Thymus (tissue), 11 donors: ENCODE results near the gene TNRC6A. TPM values are rescaled to one million over a fixed set of nuclear protein-coding genes. Genes with fewer than 3 reads are reported as not detected.
"Not testable (repeated sequence)": the region's sequence is repeated elsewhere in the genome, so short reads cannot be mapped to it uniquely, and the experiment has no call there.

Source experiments
- DNase-seq, 9 donors: peaks; one replicate each; pipeline ENCODE4 v3.0.0-alpha.2; 2013; ENCODE audit warnings: low spot score in 9 of 9, low read depth in 6 of 9, missing footprints in 1 of 9
- H3K27ac ChIP-seq, 2 donors: one replicate each; pipeline ENCODE4 v1.5.1; 2013; ENCODE audit warnings: control low read depth in 1 of 2, low read depth in 1 of 2, low read length in 1 of 2, mild to moderate bottlenecking in 1 of 2, moderate library complexity in 1 of 2
- H3K27me3 ChIP-seq, 2 donors: one replicate each; pipeline ENCODE4 v1.5.1; 2013; ENCODE audit warnings: low read length in 1 of 2; ENCODE audit not compliant: control insufficient read depth in 2 of 2, insufficient read depth in 1 of 2
- H3K36me3 ChIP-seq, 2 donors: one replicate each; pipeline ENCODE4 v1.5.1; 2013; ENCODE audit warnings: low read length in 1 of 2, mild to moderate bottlenecking in 1 of 2, moderate library complexity in 1 of 2; ENCODE audit not compliant: control insufficient read depth in 2 of 2, insufficient read depth in 2 of 2
- H3K4me1 ChIP-seq, 2 donors: one replicate each; pipeline ENCODE4 v1.5.1; 2013; ENCODE audit warnings: low read length in 2 of 2; ENCODE audit not compliant: control insufficient read depth in 2 of 2, insufficient read depth in 2 of 2
- H3K4me3 ChIP-seq, 2 donors: one replicate each; pipeline ENCODE4 v1.5.1; 2013; ENCODE audit warnings: low read length in 2 of 2, control low read depth in 1 of 2, mild to moderate bottlenecking in 1 of 2
- H3K9me3 ChIP-seq, 2 donors: one replicate each; pipeline ENCODE4 v1.5.1; 2013; ENCODE audit warnings: low read length in 1 of 2, mild to moderate bottlenecking in 1 of 2; ENCODE audit not compliant: control insufficient read depth in 2 of 2, insufficient read depth in 1 of 2
- WGBS: extraction: QIAGEN DNeasy Blood & Tissue Kit; methylation state at CpG from one replicate; pipeline ENCODE4 v1.1.7; 2013; 5-methylcytosine and 5-hydroxymethylcytosine counted together
- polyA plus RNA-seq: library from polyadenylated mRNA; stranded (reverse); fragments of 200-250 nt; gene quantifications from one replicate; pipeline ENCODE4 v1.2.3, GENCODE V29; 2013
- total RNA-seq: library from RNA; stranded (reverse); fragments of 120-200 nt; gene quantifications from one replicate; pipeline ENCODE4 v1.2.4, GENCODE V29; 2013
- donor health status: healthy.

TNRC6A gene
- total and polyA plus RNA-seq, 2 donors, result 15.4 to 16.3 TPM

DNA sequence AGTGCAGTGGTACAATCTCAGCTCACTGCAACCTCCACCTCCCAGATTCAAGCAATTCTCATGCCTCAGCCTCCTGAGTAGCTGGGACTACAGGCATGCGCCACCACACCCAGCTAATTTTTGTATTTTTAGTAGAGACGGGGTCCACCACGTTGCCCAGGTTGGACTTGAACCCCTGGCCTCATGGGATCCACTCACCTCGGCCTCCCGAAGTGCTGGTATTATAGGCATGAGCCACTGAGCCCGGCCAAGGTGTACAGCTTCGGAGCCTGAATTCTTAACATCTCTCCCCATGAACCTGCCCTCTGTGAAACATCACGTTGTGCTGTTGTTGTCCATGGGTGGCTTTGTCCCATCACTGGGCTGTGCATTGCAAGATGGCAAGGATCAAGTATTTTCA, 127.4 kb downstream of the TNRC6A start:
- H3K27me3 ChIP-seq, H3K27ac ChIP-seq, H3K36me3 ChIP-seq, H3K4me3 ChIP-seq, DNase-seq, H3K4me1 ChIP-seq, H3K9me3 ChIP-seq: not testable (repeated sequence)
- WGBS, result 89% methylated on average over 8 of the region's 8 CpGs

DNA sequence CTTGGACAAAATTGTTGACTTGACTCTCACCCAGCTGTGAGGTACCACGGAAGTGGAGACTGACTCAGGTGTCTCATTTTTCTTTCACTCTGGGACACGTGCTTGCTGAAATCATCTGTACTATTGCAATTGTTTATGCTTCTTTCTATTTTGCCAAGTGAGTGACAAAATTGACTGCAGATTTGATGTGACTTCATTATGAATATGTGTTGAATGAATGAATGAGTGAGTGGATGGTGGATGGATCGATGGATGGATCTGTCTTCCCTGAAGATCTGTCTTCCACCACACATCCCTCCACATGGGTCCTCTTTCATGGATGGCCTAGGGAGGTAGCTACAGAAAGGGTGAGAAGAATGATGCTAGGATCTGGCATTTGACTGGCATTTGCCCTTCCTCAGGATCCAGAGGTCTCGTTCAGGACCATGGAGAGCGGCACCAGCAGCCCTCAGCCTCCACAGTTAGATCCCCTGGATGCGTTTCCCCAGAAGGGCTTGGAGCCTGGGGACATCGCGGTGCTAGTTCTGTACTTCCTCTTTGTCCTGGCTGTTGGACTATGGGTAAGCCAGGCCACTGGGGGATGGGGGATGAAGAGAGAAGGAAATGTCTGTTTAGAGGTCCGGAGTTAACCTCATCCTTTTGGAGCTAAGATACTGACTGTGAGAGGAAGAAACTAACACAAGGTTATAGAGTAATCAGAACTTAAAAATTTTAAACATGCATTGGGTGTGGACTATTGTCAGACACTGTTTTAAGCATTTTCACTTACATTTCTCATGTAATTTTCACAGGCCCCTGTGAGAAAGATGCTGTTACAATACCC, 129.0 kb downstream of the TNRC6A start:
- H3K4me1 ChIP-seq, result no peaks in the 10 kb centered on the region
- WGBS, result 28% methylated on average over 9 of the region's 9 CpGs
- H3K9me3 ChIP-seq, result no peaks in the 10 kb centered on the region
- H3K27me3 ChIP-seq, result no peaks in the 10 kb centered on the region
- peak; percentile 8 to 63 (median 41) for DNase-seq
- H3K4me3 ChIP-seq, result no peak overlapping the region
- no peaks in the 10 kb centered on the region for H3K36me3 ChIP-seq
- no peak overlapping the region for H3K27ac ChIP-seq

DNA sequence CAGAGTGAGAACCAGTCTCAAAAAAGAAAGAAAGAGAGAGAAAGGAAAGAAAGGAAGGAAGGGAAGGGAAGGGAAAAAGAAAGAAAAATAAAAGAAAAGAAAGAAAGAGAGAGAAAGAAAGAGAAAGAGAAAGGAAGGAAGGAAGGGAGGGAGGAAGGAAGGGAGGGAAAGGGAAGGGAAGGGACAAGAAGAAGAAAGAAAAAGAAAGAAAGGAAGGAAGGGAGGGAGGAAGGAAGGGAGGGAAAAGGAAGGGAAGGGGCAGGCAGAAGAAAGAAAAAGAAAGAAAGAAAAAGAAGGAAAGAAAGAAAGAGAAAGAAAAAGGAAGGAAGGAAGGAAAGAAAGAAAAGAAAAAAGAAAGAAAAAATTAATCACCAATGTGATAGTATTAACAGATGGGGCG, 132.0 kb downstream of the TNRC6A start:
- H3K4me3 ChIP-seq, result no peak overlapping the region
- H3K4me1 ChIP-seq, result no peaks in the 10 kb centered on the region
- no peaks in the 10 kb centered on the region for H3K36me3 ChIP-seq
- H3K27me3 ChIP-seq, result no peaks in the 10 kb centered on the region
- no peaks in the 10 kb centered on the region for H3K9me3 ChIP-seq
- no peak for DNase-seq
- 94% methylated on average over 1 of the region's 1 CpG for WGBS
- no peak overlapping the region for H3K27ac ChIP-seq

DNA sequence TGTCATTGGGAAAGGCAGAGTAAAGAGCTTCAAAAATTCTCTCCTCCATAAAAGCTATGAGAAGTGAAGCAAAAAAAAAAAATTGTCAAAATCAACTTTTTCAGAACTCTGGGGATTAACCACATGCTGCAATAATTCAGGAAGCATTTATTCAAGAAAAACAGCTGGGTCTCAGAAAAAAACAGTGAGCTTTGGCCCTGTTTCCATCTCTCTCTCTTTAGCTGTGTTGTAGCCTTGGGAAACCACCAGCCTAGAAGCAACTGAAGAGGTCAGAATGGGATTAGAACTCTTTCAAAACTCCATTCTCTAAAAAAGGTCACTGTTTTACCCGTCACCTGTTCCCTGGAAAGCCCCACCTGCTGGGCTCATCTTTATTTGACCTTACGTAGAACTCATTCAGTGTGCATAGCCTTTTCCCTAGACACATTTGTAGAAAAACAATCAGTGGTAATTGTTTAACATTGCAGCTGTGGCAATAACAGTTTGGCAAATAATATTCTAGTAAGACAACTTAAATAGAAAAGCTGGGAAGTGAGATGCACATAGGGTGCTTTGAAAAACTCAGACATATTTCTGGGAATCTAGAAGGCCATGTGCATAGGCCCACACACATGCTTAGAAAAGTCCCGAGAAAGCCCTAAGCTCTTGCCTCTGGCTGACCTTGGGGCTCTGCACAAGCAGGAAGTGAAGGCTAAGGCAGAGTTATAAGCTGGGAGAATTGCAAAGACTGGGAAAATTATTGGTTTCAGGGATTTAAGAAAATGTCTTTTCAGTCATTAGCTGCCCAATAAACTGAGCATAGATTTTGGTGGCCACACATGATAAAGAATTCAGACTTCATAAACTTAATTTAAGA, 134.4 kb downstream of the TNRC6A start:
- H3K27me3 ChIP-seq, result no peaks in the 10 kb centered on the region
- no peaks in the 10 kb centered on the region for H3K9me3 ChIP-seq
- H3K36me3 ChIP-seq, result no peaks in the 10 kb centered on the region
- no peaks in the 10 kb centered on the region for H3K4me1 ChIP-seq
- H3K27ac ChIP-seq, result no peak overlapping the region
- WGBS, result 95% methylated on average over 3 of the region's 3 CpGs
- DNase-seq, result no peak
- no peak overlapping the region for H3K4me3 ChIP-seq

DNA sequence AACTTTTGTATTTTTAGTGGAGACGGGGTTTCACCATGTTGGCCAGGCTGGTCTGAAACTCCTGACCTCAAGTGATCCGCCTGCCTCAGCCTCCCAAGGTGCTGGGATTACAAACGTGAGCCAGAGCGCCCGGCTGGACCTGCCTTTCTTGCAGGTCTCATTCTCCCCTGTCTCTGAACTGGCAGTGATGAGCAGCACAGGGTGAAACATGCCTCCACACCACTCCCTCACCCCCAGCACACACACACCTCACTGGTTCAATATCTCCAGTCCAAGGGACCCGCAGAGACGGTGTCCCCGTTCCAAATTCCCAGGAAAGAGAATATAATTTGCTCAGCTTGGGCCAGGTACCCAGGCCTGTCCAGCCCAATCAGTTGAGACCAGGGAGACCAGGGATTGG, 139.6 kb downstream of the TNRC6A start:
- no peak overlapping the region for H3K4me3 ChIP-seq
- H3K27ac ChIP-seq, result no peak overlapping the region
- H3K9me3 ChIP-seq, result no peaks in the 10 kb centered on the region
- DNase-seq, result no peak
- no peaks in the 10 kb centered on the region for H3K36me3 ChIP-seq
- H3K4me1 ChIP-seq, result no peaks in the 10 kb centered on the region
- 87% methylated on average over 8 of the region's 8 CpGs for WGBS
- no peaks in the 10 kb centered on the region for H3K27me3 ChIP-seq

DNA sequence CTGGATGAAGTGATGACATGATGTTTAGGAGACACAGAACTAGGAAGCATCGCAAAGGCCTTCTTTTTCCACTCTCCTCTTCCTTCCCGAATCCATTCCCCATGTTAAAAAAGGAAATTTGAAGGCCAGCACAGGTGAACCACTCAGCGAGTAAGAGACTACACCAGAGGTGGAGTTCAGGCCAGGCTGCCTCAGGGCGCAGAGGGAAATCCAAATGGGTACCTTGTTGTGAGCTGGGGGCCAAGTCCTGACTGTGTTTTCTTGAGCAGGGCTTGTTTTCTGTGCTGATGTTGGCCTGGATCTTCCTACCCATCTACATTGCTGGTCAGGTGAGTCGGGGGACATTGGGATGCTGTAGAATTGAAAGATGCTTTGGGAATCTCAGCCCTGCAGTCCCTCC, 142.4 kb downstream of the TNRC6A start:
- Histone ChIP-seq H3K36me3 (no peaks in the 10 kb centered on the region), H3K4me1 (no peaks in the 10 kb centered on the region), H3K27me3 (no peaks in the 10 kb centered on the region), H3K27ac (no peak overlapping the region), H3K9me3 (no peaks in the 10 kb centered on the region), H3K4me3 (no peak overlapping the region)
- DNase-seq, result no peak
- 98% methylated on average over 5 of the region's 5 CpGs for WGBS

DNA sequence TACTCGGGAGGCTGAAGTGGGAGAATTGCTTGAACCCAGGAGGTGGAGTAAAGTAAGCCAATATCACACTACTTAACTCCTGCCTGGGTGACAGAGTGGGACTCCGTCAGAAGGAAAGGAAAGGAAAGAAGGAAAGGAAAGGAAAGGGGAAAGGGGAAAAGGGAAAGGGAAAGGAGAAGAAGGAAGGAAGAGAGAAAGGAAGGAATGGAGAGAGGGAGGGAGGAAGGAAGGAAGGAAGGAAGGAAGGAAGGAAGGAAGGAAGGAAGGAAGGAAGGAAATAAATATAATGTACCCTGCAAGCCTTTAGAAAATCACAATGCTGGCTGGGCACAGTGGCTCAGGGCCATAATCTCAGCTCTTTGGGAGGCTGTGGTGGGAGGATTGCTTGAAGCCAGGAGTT, 143.6 kb downstream of the TNRC6A start:
- WGBS, result 82% methylated on average over 2 of the region's 2 CpGs
- Histone ChIP-seq H3K4me3 (no peak overlapping the region), H3K4me1 (no peaks in the 10 kb centered on the region), H3K27me3 (no peaks in the 10 kb centered on the region), H3K27ac (no peak overlapping the region), H3K9me3 (no peaks in the 10 kb centered on the region), H3K36me3 (no peaks in the 10 kb centered on the region)
- no peak for DNase-seq

DNA sequence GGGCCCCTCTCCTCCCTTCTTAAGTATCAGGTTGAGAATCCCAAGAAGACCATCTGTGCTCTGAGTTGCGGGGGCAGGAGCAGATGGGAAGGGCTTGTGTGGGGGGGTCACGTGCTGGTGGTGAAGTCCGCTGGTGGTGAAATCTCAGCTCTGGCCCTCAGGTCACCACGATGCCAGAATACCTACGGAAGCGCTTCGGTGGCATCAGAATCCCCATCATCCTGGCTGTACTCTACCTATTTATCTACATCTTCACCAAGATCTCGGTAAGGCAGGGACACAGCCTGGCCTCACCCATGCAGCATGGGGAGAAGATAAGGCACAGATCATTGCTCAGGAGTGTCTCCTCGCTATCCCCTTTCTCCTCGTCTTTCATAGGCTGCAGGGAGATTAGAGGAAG, 146.0 kb downstream of the TNRC6A start:
- H3K27ac ChIP-seq, result no peak overlapping the region
- H3K4me3 ChIP-seq, result no peak overlapping the region
- no peaks in the 10 kb centered on the region for H3K9me3 ChIP-seq
- DNase-seq, result no peak
- no peaks in the 10 kb centered on the region for H3K4me1 ChIP-seq
- 94% methylated on average over 10 of the region's 10 CpGs for whole genome bisulfite sequencing
- no peaks in the 10 kb centered on the region for H3K27me3 ChIP-seq
- no peaks in the 10 kb centered on the region for H3K36me3 ChIP-seq
